ENCODE results near the gene CD8B2.

DNA sequence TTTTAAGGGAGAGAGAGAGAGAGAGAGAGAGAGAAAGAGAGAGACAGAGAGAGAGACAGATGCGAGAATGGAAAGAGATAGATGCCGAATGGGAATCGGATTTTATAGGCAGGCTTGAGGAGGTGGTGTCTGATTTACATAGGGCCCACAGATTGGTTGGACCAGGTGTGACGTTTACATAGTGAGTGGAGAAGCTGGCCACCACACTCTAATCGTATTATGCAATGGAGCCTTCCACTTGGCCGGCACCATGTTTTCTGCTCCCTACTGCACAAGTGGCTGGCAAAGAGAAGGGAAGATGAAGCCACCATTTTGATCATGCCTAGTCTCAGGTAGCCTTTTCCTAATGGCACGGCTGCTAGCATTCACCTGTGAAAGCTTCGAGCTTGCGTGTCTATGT is 33.9 kb downstream of the CD8B2 start:
- TF ChIP-seq, protein P1, sequence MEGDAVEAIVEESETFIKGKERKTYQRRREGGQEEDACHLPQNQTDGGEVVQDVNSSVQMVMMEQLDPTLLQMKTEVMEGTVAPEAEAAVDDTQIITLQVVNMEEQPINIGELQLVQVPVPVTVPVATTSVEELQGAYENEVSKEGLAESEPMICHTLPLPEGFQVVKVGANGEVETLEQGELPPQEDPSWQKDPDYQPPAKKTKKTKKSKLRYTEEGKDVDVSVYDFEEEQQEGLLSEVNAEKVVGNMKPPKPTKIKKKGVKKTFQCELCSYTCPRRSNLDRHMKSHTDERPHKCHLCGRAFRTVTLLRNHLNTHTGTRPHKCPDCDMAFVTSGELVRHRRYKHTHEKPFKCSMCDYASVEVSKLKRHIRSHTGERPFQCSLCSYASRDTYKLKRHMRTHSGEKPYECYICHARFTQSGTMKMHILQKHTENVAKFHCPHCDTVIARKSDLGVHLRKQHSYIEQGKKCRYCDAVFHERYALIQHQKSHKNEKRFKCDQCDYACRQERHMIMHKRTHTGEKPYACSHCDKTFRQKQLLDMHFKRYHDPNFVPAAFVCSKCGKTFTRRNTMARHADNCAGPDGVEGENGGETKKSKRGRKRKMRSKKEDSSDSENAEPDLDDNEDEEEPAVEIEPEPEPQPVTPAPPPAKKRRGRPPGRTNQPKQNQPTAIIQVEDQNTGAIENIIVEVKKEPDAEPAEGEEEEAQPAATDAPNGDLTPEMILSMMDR (conservative IDR thresholded peaks at IDR 0.05; ENCODE audit: low read length): no peak
- TF ChIP-seq EZH2phosphoT487 (IDR thresholded peaks at IDR 0.05; ENCODE audit: borderline replicate concordance, low read depth, low read length): no peak
